Liver (tissue), 9 donors: Measurements from ENCODE around the gene SPAG17. TPM values are rescaled to one million over a fixed set of nuclear protein-coding genes. Genes with fewer than 3 reads are reported as not detected.

Experiments used
- DNase-seq: peaks from one replicate; pipeline ENCODE4 v3.0.0-alpha.2; 2017; ENCODE audit warnings: low spot score
- H3K27ac ChIP-seq, 2 donors: one replicate each; pipeline ENCODE4 v1.7.0; 2013; ENCODE audit warnings: inconsistent platforms in 2 of 2, low read length in 2 of 2, control low read depth in 1 of 2, low read depth in 1 of 2, mild to moderate bottlenecking in 1 of 2
- H3K27me3 ChIP-seq, 4 donors: one replicate each; pipeline versions ENCODE4 v1.6.1 to v1.7.0; 2013; ENCODE audit warnings: low read length in 3 of 4, inconsistent platforms in 1 of 4, mild to moderate bottlenecking in 1 of 4, moderate library complexity in 1 of 4; ENCODE audit not compliant: control insufficient read depth in 4 of 4, insufficient read depth in 4 of 4
- H3K36me3 ChIP-seq, 4 donors: one replicate each; pipeline versions ENCODE4 v1.6.1 to v1.7.0; 2013; ENCODE audit warnings: low read length in 3 of 4, mild to moderate bottlenecking in 3 of 4, low read depth in 1 of 4, moderate library complexity in 1 of 4; ENCODE audit not compliant: control insufficient read depth in 4 of 4, insufficient read depth in 3 of 4
- H3K4me1 ChIP-seq, 4 donors: one replicate each; pipeline versions ENCODE4 v1.6.1 to v1.7.0; 2013; ENCODE audit warnings: low read length in 3 of 4, mild to moderate bottlenecking in 3 of 4, moderate library complexity in 1 of 4; ENCODE audit not compliant: control insufficient read depth in 4 of 4, insufficient read depth in 4 of 4
- H3K4me3 ChIP-seq, 3 donors: one replicate each; pipeline versions ENCODE4 v1.6.1 to v1.7.0; 2013; ENCODE audit warnings: low read length in 3 of 3, control low read depth in 1 of 3, low read depth in 1 of 3, mild to moderate bottlenecking in 1 of 3
- H3K9ac ChIP-seq, 2 donors: one replicate each; pipeline ENCODE4 v1.7.0; 2013; ENCODE audit warnings: low read length in 2 of 2, mild to moderate bottlenecking in 2 of 2, moderate library complexity in 2 of 2, control low read depth in 1 of 2, low read depth in 1 of 2
- H3K9me3 ChIP-seq, 4 donors: one replicate each; pipeline versions ENCODE4 v1.6.1 to v1.7.0; 2013; ENCODE audit warnings: low read length in 3 of 4; ENCODE audit not compliant: control insufficient read depth in 4 of 4
- EGR1 ChIP-seq, 2 donors: IDR thresholded peaks; 2 replicates each; pipeline ENCODE4 v1.6.1; 2016 to 2018; ENCODE audit warnings: antibody characterized with exemption in 2 of 2, low read depth in 2 of 2
- FOXA1 ChIP-seq: IDR thresholded peaks from 2 replicates; pipeline ENCODE4 v1.6.1; 2016; ENCODE audit warnings: antibody characterized with exemption
- FOXA2 ChIP-seq: IDR thresholded peaks from 2 replicates; pipeline ENCODE4 v1.6.1; 2016; ENCODE audit warnings: antibody characterized with exemption
- GABPA ChIP-seq, 2 donors: IDR thresholded peaks in 1 of 2; conservative IDR thresholded peaks in 1 of 2; 2 replicates each; pipeline ENCODE4 v1.6.1; 2016; ENCODE audit warnings: antibody characterized with exemption in 2 of 2, mild to moderate bottlenecking in 1 of 2, moderate library complexity in 1 of 2
- HNF4A ChIP-seq, 2 donors: conservative IDR thresholded peaks; 2 replicates each; pipeline ENCODE4 v1.6.1; 2016; ENCODE audit warnings: antibody characterized with exemption in 2 of 2, mild to moderate bottlenecking in 2 of 2
- HNF4G ChIP-seq: IDR thresholded peaks from 2 replicates; pipeline ENCODE4 v1.6.1; 2016; ENCODE audit warnings: antibody characterized with exemption
- JUND ChIP-seq, 2 donors: IDR thresholded peaks; 2 replicates each; pipeline ENCODE4 v1.6.1; 2016; ENCODE audit warnings: antibody characterized with exemption in 2 of 2
- NR2F2 ChIP-seq: IDR thresholded peaks from 2 replicates; pipeline ENCODE4 v1.6.1; 2016; ENCODE audit warnings: antibody characterized with exemption
- RAD21 ChIP-seq, 2 donors: IDR thresholded peaks; 2 replicates each; pipeline ENCODE4 v1.6.1; 2016; ENCODE audit warnings: antibody characterized with exemption in 2 of 2, mild to moderate bottlenecking in 2 of 2
- RXRA ChIP-seq, 2 donors: IDR thresholded peaks; 2 replicates each; pipeline ENCODE4 v1.6.1; 2017 to 2018; ENCODE audit warnings: antibody characterized with exemption in 2 of 2, mild to moderate bottlenecking in 1 of 2
- SP1 ChIP-seq: IDR thresholded peaks from 2 replicates; pipeline ENCODE4 v1.6.1; 2018; ENCODE audit warnings: antibody characterized with exemption, mild to moderate bottlenecking
- TAF1 ChIP-seq: conservative IDR thresholded peaks from 2 replicates; pipeline ENCODE4 v1.6.1; 2016; ENCODE audit warnings: antibody characterized with exemption, mild to moderate bottlenecking
- YY1 ChIP-seq: IDR thresholded peaks from 2 replicates; pipeline ENCODE4 v1.6.1; 2016; ENCODE audit warnings: antibody characterized with exemption, mild to moderate bottlenecking
- WGBS: extraction: QIAGEN DNeasy Blood & Tissue Kit; methylation state at CpG from one replicate; pipeline ENCODE4 v1.1.7; 2013; 5-methylcytosine and 5-hydroxymethylcytosine counted together
- polyA plus RNA-seq, 2 donors: library from polyadenylated mRNA; stranded (reverse) in 1 of 2; unstranded in 1 of 2; fragments of 200-250 nt in 1 of 2; fragments of >200 nt in 1 of 2; fragmentation: Nextera tagmentation in 1 of 2; extraction: Ambion mirVana in 1 of 2; gene quantifications; one replicate each; pipeline versions ENCODE4 v1.2.1 to v1.2.3, GENCODE V29; 2013 to 2015
- total RNA-seq, 2 donors: library from RNA; depleted of rRNA; stranded (reverse); fragments of >200 nt; gene quantifications; one replicate each; pipeline ENCODE4 v1.2.3, GENCODE V29; 2014
- TF ChIP-seq, protein P1 (sequence below): fragments of 150-350 bp; IDR thresholded peaks from 2 replicates; pipeline ENCODE4 v1.5.1; 2017; ENCODE audit warnings: improper control_type of control experiment, low read depth, low read length; ENCODE audit not compliant: missing input control
- TF ChIP-seq, protein P2 (sequence below): IDR thresholded peaks from 2 replicates; pipeline ENCODE4 v1.6.1; 2016; ENCODE audit warnings: antibody characterized with exemption
- TF ChIP-seq, protein P3 (sequence below): IDR thresholded peaks from 2 replicates; pipeline ENCODE4 v1.6.1; 2016; ENCODE audit warnings: antibody characterized with exemption, mild to moderate bottlenecking
- TF ChIP-seq, protein P4 (sequence below): IDR thresholded peaks from 2 replicates; pipeline ENCODE4 v1.6.1; 2016; ENCODE audit warnings: antibody characterized with exemption
- TF ChIP-seq, protein P5 (sequence below): IDR thresholded peaks from 2 replicates; pipeline ENCODE4 v1.6.1; 2016; ENCODE audit warnings: antibody characterized with exemption
- donor health status: healthy.
- donor health status: healthy.
- donor health status: healthy.
- donor health status: healthy.
- donor health status: healthy.

Gene SPAG17
- total and polyA plus RNA-seq, 4 donors, result 0.17 to 0.75 TPM; not detected in 2

DNA sequence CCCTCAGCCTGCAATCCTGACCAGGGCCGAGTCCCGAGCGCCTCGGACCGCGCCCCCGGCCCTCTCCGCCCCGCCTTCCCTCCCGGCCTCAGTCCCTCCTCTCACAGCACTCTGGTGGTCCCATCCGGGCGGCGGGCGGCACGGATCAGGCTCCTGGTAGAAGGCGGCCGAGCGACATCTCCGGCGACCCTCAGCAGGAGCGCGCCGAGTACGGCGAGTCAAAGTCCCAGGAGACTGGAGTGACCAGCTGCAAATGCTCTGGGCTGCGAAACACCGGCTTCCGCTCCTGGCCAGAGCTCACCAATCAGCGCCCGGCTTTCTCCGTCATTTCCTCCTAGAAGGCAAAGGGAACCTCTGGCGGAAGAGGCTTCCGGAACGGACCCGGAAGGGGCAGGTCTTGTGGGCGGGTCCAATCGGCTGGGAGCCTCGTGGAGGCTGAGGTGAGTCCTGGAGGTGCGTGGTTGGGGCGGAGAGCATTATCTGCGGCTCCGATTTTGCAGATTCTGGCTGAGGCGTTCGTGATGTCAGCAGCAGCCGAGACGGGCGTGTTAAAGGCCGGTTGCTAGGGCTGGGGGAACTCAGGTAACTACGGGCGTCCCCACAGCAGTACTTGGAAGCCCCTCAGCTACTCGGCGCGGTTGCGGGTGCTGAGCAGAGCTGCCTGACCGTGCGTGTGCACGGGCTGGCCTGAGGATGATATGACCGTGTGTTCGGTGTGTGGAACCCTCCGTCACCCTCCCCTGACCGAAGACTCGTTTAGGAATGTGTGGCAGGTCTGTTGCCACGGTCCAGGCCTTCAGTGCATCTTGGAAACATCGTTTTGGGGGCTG, 255.5 kb downstream of the SPAG17 start, which contains the start of the genes GDAP2 and WDR3 (continued):
- TF ChIP-seq, protein P1, sequence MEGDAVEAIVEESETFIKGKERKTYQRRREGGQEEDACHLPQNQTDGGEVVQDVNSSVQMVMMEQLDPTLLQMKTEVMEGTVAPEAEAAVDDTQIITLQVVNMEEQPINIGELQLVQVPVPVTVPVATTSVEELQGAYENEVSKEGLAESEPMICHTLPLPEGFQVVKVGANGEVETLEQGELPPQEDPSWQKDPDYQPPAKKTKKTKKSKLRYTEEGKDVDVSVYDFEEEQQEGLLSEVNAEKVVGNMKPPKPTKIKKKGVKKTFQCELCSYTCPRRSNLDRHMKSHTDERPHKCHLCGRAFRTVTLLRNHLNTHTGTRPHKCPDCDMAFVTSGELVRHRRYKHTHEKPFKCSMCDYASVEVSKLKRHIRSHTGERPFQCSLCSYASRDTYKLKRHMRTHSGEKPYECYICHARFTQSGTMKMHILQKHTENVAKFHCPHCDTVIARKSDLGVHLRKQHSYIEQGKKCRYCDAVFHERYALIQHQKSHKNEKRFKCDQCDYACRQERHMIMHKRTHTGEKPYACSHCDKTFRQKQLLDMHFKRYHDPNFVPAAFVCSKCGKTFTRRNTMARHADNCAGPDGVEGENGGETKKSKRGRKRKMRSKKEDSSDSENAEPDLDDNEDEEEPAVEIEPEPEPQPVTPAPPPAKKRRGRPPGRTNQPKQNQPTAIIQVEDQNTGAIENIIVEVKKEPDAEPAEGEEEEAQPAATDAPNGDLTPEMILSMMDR, result no peak
- TF ChIP-seq EGR1 (IDR thresholded peaks at IDR 0.05; ENCODE audit: low read depth in 2 of 2) (peak; percentile 85 to 92), JUND (IDR thresholded peaks at IDR 0.05) (peak in 1 of 2 donors; percentile 3), YY1 (peak; percentile 54)

DNA sequence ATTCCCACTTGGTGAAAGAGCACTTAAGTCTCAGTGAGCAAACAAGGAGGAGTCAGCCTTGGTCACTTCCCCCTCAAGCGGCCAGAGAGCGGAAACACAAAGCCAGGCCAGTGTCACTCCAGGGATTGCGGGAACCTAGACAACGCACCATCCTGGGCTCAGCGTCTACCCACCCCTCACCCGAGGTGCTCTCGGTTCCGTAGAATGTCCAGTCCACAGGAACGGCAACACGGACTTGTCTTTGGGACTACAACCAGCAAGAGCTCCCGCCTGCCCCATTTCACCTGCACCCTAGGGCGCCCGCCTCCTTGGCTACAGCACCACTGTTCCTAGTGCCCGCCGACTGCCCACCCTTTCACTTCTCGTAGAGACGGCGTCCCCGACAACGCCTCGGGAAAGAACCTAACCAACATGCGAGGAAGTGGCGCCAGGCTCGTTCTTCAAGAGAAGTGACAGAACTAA, 256.1 kb downstream of the SPAG17 start:
- Histone ChIP-seq H3K4me3 (peak overlapping the region; percentile 89 to 97 (median 96)), H3K9me3 (no peaks in the 10 kb centered on the region), H3K4me1 (peaks cover 3 to 40% (median 28%) of the 10 kb centered on the region in 4 donors), H3K27ac (peak overlapping the region; percentile 35 to 67), H3K36me3 (no peaks in the 10 kb centered on the region), H3K27me3 (no peaks in the 10 kb centered on the region), H3K9ac (peak overlapping the region; percentile 3 to 24)
- TF ChIP-seq YY1, result peak; percentile 5
- TF ChIP-seq SP1, result no peak
- peak; percentile 3 for TF ChIP-seq FOXA2
- no peak for TF ChIP-seq HNF4G
- TF ChIP-seq, protein P2, sequence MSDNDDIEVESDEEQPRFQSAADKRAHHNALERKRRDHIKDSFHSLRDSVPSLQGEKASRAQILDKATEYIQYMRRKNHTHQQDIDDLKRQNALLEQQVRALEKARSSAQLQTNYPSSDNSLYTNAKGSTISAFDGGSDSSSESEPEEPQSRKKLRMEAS, result no peak
- no peak for TF ChIP-seq GABPA (IDR thresholded peaks at IDR 0.05 in 1 of 2, conservative IDR thresholded peaks at IDR 0.05 in 1 of 2)
- no peak for TF ChIP-seq FOXA1
- TF ChIP-seq HNF4A (conservative IDR thresholded peaks at IDR 0.05), result no peak
- TF ChIP-seq, protein P3, sequence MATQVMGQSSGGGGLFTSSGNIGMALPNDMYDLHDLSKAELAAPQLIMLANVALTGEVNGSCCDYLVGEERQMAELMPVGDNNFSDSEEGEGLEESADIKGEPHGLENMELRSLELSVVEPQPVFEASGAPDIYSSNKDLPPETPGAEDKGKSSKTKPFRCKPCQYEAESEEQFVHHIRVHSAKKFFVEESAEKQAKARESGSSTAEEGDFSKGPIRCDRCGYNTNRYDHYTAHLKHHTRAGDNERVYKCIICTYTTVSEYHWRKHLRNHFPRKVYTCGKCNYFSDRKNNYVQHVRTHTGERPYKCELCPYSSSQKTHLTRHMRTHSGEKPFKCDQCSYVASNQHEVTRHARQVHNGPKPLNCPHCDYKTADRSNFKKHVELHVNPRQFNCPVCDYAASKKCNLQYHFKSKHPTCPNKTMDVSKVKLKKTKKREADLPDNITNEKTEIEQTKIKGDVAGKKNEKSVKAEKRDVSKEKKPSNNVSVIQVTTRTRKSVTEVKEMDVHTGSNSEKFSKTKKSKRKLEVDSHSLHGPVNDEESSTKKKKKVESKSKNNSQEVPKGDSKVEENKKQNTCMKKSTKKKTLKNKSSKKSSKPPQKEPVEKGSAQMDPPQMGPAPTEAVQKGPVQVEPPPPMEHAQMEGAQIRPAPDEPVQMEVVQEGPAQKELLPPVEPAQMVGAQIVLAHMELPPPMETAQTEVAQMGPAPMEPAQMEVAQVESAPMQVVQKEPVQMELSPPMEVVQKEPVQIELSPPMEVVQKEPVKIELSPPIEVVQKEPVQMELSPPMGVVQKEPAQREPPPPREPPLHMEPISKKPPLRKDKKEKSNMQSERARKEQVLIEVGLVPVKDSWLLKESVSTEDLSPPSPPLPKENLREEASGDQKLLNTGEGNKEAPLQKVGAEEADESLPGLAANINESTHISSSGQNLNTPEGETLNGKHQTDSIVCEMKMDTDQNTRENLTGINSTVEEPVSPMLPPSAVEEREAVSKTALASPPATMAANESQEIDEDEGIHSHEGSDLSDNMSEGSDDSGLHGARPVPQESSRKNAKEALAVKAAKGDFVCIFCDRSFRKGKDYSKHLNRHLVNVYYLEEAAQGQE, result no peak
- no peak for TF ChIP-seq TAF1
- TF ChIP-seq RXRA (IDR thresholded peaks at IDR 0.05), result no peak
- TF ChIP-seq EGR1 (IDR thresholded peaks at IDR 0.05; ENCODE audit: low read depth in 2 of 2), result peak in 1 of 2 donors; percentile 13
- TF ChIP-seq, protein P4, sequence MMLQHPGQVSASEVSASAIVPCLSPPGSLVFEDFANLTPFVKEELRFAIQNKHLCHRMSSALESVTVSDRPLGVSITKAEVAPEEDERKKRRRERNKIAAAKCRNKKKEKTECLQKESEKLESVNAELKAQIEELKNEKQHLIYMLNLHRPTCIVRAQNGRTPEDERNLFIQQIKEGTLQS, result no peak
- TF ChIP-seq NR2F2, result no peak
- TF ChIP-seq, protein P5, sequence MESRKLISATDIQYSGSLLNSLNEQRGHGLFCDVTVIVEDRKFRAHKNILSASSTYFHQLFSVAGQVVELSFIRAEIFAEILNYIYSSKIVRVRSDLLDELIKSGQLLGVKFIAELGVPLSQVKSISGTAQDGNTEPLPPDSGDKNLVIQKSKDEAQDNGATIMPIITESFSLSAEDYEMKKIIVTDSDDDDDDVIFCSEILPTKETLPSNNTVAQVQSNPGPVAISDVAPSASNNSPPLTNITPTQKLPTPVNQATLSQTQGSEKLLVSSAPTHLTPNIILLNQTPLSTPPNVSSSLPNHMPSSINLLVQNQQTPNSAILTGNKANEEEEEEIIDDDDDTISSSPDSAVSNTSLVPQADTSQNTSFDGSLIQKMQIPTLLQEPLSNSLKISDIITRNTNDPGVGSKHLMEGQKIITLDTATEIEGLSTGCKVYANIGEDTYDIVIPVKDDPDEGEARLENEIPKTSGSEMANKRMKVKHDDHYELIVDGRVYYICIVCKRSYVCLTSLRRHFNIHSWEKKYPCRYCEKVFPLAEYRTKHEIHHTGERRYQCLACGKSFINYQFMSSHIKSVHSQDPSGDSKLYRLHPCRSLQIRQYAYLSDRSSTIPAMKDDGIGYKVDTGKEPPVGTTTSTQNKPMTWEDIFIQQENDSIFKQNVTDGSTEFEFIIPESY, result no peak
- TF ChIP-seq, protein P1, result no peak
- TF ChIP-seq JUND (IDR thresholded peaks at IDR 0.05), result no peak
- peak in 1 of 2 donors; percentile 25 for TF ChIP-seq RAD21 (IDR thresholded peaks at IDR 0.05)
- WGBS, result under 1% methylated on average over 24 of the region's 24 CpGs
- DNase-seq, result no peak
